GM19043 (cell line): ENCODE results near the gene MEGF9.

Experiments used
- ATAC-seq: cut with Tn5 transposase; IDR thresholded peaks from one replicate; pipeline ENCODE4 v1.9.1; 2021; ENCODE audit warnings: low read depth; ENCODE audit not compliant: unreplicated experiment

The MEGF9 gene

GRCh38 chr9:120733190-120733589, 18.9 kb upstream of the MEGF9 start:
- ATAC-seq: no peak

- ATAC-seq: no peak
Measured at GRCh38 chr9:120730654-120731514, 16.6 kb upstream of the MEGF9 start.

DNA sequence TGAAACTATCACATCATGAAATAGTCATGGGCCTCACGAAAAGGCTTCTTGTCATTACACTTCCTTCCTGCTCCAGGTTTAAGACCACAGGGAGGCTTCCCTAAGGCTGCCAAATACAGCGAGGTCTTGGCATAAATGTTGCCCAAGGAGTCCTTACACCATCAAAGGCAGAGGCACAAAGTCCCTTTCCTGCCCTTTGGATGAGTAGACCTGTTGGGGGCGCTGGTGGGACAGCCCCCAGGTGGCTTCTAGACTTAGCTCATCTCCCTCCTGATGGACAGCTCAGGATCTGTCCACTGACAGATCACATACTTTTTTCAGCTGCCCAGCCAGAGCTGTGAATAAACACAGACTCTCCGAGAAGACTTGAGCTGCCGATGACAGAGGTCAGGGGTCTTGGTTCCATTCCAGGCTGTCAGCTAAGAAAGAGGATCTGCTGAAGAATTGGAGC, 15.5 kb upstream of the MEGF9 start:
- no peak for ATAC-seq

- ATAC-seq: no peak
Measured at GRCh38 chr9:120726484-120726883, 12.2 kb upstream of the MEGF9 start.

DNA sequence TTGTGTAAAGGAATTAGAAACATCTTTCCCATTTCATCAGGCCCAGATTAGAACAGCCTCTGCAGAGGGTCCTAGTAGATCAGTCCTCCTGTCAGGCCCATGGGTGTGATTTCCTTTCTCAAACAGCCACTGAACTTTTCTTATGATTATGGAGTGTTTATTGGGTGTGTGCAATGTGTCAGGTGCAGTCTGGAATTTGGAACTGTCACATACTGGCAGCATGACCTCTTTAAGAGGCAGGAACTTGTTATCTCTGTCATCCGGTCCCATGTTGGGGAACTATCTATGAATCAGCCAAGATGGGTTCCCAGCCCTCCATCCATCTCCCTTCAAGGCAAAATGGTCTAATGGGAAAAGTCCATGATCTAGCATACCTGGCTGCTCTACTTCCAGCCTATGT, 11.6 kb upstream of the MEGF9 start:
- no peak for ATAC-seq

- no peak for ATAC-seq
Measured at GRCh38 chr9:120724757-120725400, 10.6 kb upstream of the MEGF9 start.

DNA sequence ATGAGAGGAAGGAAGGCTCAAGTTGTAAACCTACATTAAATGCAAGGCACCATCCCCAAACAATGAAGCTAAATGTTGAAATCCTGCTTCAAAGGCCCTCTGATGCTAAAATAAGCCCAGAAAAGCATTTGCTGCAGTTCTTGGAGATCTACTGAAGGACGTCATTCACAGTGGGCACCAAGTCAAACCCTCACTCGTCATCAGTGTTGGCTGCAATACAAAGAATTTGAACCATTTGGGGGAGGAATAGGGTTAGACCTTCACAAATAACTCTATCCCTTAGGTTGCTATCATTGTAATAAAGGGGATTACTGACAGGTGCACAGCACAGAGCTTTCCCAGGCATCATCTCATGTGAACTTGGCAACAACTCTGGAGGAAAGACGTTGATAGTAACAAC, 9.3 kb upstream of the MEGF9 start:
- ATAC-seq: no peak

GRCh38 chr9:120720404-120720803, 6.1 kb upstream of the MEGF9 start:
- ATAC-seq: no peak

DNA sequence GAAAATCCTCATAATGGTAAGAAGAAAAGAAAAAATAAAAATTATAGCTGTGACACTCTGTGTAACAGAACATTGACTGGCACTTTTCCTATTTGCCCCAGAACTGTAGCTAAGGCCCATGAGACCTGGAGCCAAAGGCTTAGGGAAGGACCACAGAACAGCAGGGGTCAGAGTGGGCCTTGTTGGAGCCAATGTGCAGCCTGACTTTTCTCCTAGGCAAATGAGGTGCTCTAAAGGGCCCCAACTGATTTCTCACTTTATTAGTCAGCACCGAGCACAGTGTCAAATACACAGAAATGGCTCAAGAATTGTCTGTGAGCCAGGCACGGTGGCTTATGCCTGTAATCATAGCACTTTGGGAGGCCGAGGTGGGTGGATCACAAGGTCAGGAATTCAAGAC, 4.0 kb upstream of the MEGF9 start:
- no peak for ATAC-seq

DNA sequence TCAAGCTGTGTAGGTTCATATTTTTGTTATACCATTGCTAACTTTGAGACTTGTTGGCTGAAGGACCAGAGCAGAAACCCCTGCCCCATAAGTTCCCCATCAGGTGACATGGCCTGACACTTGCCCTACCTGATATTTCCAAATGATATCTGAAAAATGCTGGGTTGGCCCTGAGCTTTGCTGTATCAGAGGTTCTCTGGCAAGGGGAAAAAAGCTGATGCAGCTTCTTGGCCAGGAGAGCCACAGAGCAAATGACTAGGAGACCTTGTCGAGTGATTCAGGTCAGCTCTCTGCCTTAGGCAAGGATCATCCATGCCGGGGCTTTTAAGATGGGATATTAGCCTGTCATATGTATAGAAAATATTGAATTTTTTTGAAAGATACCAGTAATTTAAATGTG, 2.9 kb upstream of the MEGF9 start:
- ATAC-seq: no peak

DNA sequence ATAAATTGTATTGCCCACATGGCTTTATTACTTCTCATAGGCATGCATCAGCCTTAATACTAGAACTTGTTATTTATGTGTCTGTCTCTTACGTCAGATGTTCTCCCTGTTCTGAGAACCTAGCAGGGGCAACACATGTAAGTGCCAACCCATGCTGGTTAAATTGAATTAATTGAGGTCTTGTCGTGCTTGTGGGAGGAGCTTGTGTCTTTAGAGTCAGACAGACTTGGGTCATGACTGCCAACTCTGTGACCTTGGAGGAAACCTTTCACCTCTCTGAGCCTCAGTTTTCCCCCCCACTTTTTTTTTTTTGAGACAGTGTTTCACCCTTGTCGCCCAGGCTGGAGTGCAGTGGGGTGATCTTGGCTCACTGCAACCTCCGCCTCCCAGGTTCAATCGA, 2.2 kb upstream of the MEGF9 start:
- ATAC-seq: no peak

GRCh38 chr9:120715389-120715924, 1.2 kb upstream of the MEGF9 start:
- ATAC-seq: no peak

- ATAC-seq: peak; percentile 5
Measured at GRCh38 chr9:120714846-120715388, 647 bp upstream of the MEGF9 start.

GRCh38 chr9:120713257-120714087, 798 bp downstream of the MEGF9 start:
- no peak for ATAC-seq

- ATAC-seq: no peak
Measured at GRCh38 chr9:120712539-120713031, 1.7 kb downstream of the MEGF9 start.

DNA sequence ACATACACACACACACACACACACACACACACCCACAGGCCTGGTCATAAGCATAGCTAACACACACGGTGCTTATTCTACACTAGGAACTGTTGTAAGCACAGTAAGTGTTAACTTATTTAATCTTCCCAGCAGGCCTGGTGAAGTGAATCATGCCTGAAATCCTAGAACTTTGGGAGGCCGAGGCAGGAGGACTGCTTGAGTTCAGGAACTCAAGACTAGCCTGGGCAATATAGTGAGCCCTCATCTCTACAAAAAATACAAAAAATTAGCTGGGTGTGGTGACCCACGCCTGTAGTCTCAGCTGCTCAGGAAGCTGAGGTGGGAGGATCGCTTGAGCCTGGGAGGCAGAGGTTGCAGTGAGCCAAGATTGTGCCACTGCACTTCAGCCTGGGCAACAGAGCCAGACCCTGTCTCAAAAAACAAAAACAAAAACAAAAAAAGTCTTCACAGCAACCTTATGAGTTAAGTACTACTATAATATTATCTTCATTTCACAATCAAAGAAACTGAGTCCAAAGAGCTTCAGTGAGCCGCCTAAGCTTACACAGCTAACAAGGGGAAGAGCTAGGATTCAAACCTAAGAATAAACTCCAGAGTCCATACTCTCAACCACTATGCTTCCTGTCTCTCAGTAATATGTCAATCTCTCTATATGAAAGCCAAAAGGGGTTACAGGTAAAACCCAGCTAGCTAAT, 2.3 kb downstream of the MEGF9 start:
- ATAC-seq: no peak

- ATAC-seq: no peak
Measured at GRCh38 chr9:120711354-120711753, 2.9 kb downstream of the MEGF9 start.

- ATAC-seq: no peak
Measured at GRCh38 chr9:120710110-120710981, 3.9 kb downstream of the MEGF9 start.
